Measurements from ENCODE around the gene GMDS.
"Not testable (repeated sequence)": the region's sequence is repeated elsewhere in the genome, so short reads cannot be mapped to it uniquely, and the experiment has no call there.

GMDS gene

DNA sequence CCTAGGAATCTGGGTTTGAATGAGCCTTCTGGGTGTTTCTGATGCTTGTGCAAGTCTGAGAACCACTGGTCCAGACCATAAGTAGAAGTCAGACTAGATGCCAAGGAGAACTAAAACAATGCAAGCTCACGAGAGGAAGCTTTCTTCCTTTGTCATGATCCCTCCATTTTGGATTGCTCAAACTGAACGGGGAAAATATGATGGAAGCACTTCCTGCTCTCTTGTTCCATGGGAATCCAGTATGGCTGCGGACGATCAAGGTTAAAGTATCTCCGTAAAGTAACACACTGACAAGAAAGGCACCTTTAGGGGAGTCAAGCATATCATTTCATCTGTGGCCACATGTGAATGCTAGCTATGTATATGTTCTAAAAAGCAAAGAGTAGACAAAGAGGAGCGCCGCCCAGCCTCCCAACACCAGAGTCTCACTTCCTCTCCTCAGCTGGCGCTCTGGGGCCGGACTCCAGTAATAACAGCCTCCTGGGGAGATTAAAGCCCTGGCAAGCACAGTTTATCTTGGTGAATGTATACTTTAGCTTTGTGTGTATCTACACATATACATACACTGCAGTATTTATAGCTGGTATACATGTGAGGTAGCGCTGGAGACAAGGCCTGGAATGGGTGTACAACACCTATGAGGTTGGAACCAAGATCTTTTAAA lies 547.6 kb downstream of the GMDS start:
- TF ChIP-seq, protein P1, sequence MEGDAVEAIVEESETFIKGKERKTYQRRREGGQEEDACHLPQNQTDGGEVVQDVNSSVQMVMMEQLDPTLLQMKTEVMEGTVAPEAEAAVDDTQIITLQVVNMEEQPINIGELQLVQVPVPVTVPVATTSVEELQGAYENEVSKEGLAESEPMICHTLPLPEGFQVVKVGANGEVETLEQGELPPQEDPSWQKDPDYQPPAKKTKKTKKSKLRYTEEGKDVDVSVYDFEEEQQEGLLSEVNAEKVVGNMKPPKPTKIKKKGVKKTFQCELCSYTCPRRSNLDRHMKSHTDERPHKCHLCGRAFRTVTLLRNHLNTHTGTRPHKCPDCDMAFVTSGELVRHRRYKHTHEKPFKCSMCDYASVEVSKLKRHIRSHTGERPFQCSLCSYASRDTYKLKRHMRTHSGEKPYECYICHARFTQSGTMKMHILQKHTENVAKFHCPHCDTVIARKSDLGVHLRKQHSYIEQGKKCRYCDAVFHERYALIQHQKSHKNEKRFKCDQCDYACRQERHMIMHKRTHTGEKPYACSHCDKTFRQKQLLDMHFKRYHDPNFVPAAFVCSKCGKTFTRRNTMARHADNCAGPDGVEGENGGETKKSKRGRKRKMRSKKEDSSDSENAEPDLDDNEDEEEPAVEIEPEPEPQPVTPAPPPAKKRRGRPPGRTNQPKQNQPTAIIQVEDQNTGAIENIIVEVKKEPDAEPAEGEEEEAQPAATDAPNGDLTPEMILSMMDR (conservative IDR thresholded peaks at IDR 0.05; ENCODE audit: low read length): no peak
- TF ChIP-seq EZH2phosphoT487 (IDR thresholded peaks at IDR 0.05; ENCODE audit: borderline replicate concordance): no peak
- no peak overlapping the region for H3K4me3 ChIP-seq (ENCODE audit: low read length, poor library complexity, severe bottlenecking)
- no peaks in the 10 kb centered on the region for H3K4me1 ChIP-seq (ENCODE audit: insufficient read depth, low read length, poor library complexity, severe bottlenecking)
- no peaks in the 10 kb centered on the region for H4K20me1 ChIP-seq (ENCODE audit: insufficient read depth, low read length, poor library complexity, severe bottlenecking)
- H3K4me2 ChIP-seq (ENCODE audit: low read depth, low read length, poor library complexity, severe bottlenecking): no peak overlapping the region
- no peaks in the 10 kb centered on the region for H3K79me2 ChIP-seq (ENCODE audit: insufficient read depth, low read length)
- H3K27me3 ChIP-seq (ENCODE audit: insufficient read depth, low read length, poor library complexity, severe bottlenecking): no peaks in the 10 kb centered on the region
- H2AFZ ChIP-seq (ENCODE audit: low read length): no peak overlapping the region
- no peaks in the 10 kb centered on the region for H3F3A ChIP-seq (ENCODE audit: low read depth)
- H3K9me3 ChIP-seq (ENCODE audit: insufficient read depth, low read depth, low read length): no peaks in the 10 kb centered on the region
- no peak overlapping the region for H3K9ac ChIP-seq (ENCODE audit: low read depth, low read length, poor library complexity, severe bottlenecking)
- no peaks in the 10 kb centered on the region for H3K36me3 ChIP-seq (ENCODE audit: insufficient read depth, low read length)
- H3K9me2 ChIP-seq (replicated peaks; ENCODE audit: low read depth, low read length): no peaks in the 10 kb centered on the region

DNA sequence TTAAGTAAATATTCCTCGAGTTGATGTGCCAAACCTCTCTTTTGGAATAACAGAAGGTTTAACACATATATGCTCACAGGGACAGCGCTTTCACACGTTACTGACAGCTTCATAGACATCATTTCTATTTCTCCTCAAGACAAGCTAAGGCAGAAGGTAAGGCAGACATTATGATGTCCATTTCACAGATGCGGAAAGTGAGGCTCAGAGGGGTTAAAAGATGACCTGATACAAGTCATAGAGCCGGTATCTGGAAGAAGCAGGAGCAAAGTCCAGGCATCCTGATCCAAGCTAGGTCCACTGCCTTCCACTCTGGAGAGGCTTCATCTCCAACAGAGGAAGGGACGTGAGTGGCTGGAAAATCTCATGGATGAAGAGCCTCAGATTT lies 548.9 kb downstream of the GMDS start:
- H2AFZ ChIP-seq (ENCODE audit: low read length): no peak overlapping the region
- no peak overlapping the region for H3K4me3 ChIP-seq (ENCODE audit: low read length, poor library complexity, severe bottlenecking)
- no peaks in the 10 kb centered on the region for H3K4me1 ChIP-seq (ENCODE audit: insufficient read depth, low read length, poor library complexity, severe bottlenecking)
- H3K9me2 ChIP-seq (replicated peaks; ENCODE audit: low read depth, low read length): no peaks in the 10 kb centered on the region
- H3K79me2 ChIP-seq (ENCODE audit: insufficient read depth, low read length): no peaks in the 10 kb centered on the region
- H3K27me3 ChIP-seq (ENCODE audit: insufficient read depth, low read length, poor library complexity, severe bottlenecking): no peaks in the 10 kb centered on the region
- H3F3A ChIP-seq (ENCODE audit: low read depth): no peaks in the 10 kb centered on the region
- TF ChIP-seq, protein P1 (conservative IDR thresholded peaks at IDR 0.05; ENCODE audit: low read length): no peak
- H3K36me3 ChIP-seq (ENCODE audit: insufficient read depth, low read length): no peaks in the 10 kb centered on the region
- no peak overlapping the region for H3K9ac ChIP-seq (ENCODE audit: low read depth, low read length, poor library complexity, severe bottlenecking)
- H3K9me3 ChIP-seq (ENCODE audit: insufficient read depth, low read depth, low read length): no peaks in the 10 kb centered on the region
- H4K20me1 ChIP-seq (ENCODE audit: insufficient read depth, low read length, poor library complexity, severe bottlenecking): no peaks in the 10 kb centered on the region
- no peak overlapping the region for H3K4me2 ChIP-seq (ENCODE audit: low read depth, low read length, poor library complexity, severe bottlenecking)

- Histone ChIP-seq H3K4me3 (ENCODE audit: low read length, poor library complexity, severe bottlenecking) (no peak overlapping the region), H2AFZ (ENCODE audit: low read length) (no peak overlapping the region), H4K20me1 (ENCODE audit: insufficient read depth, low read length, poor library complexity, severe bottlenecking) (no peaks in the 10 kb centered on the region), H3K9me3 (ENCODE audit: insufficient read depth, low read depth, low read length) (no peaks in the 10 kb centered on the region), H3F3A (ENCODE audit: low read depth) (no peaks in the 10 kb centered on the region), H3K36me3 (ENCODE audit: insufficient read depth, low read length) (no peaks in the 10 kb centered on the region), H3K79me2 (ENCODE audit: insufficient read depth, low read length) (no peaks in the 10 kb centered on the region), H3K9ac (ENCODE audit: low read depth, low read length, poor library complexity, severe bottlenecking) (no peak overlapping the region), H3K4me2 (ENCODE audit: low read depth, low read length, poor library complexity, severe bottlenecking) (no peak overlapping the region), H3K9me2 (replicated peaks; ENCODE audit: low read depth, low read length) (no peaks in the 10 kb centered on the region), H3K27me3 (ENCODE audit: insufficient read depth, low read length, poor library complexity, severe bottlenecking) (no peaks in the 10 kb centered on the region), H3K4me1 (ENCODE audit: insufficient read depth, low read length, poor library complexity, severe bottlenecking) (no peaks in the 10 kb centered on the region)
- TF ChIP-seq, protein P1 (conservative IDR thresholded peaks at IDR 0.05; ENCODE audit: low read length): no peak
- TF ChIP-seq EZH2phosphoT487 (IDR thresholded peaks at IDR 0.05; ENCODE audit: borderline replicate concordance): no peak
These were observed 549.6 kb downstream of the GMDS start for GRCh38 chr6:1695546-1696462.

DNA sequence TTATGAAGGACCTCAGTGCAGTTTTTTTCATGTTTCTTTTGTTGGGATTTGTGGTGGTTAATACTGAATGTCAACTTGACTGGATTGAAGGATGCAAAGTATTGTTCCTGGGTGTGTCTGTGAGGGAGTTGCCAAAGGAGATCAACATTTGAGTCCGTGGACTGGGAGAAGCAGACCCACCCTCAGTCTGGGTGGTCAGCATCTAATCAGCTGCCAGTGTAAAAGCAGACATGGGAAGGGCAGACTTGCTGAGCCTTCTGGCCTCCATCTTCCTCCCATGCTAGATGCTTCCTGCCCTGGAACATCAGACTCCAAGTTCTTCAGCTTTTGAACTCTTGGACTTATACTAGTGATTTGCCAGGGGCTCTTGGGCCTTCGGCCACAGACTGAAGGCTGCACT lies 553.6 kb downstream of the GMDS start:
- not testable (repeated sequence) for H4K20me1 ChIP-seq (ENCODE audit: insufficient read depth, low read length, poor library complexity, severe bottlenecking); H3K4me1 ChIP-seq (ENCODE audit: insufficient read depth, low read length, poor library complexity, severe bottlenecking); H3K9ac ChIP-seq (ENCODE audit: low read depth, low read length, poor library complexity, severe bottlenecking); H3F3A ChIP-seq (ENCODE audit: low read depth); H3K4me2 ChIP-seq (ENCODE audit: low read depth, low read length, poor library complexity, severe bottlenecking); H2AFZ ChIP-seq (ENCODE audit: low read length); H3K9me3 ChIP-seq (ENCODE audit: insufficient read depth, low read depth, low read length); H3K79me2 ChIP-seq (ENCODE audit: insufficient read depth, low read length); H3K27me3 ChIP-seq (ENCODE audit: insufficient read depth, low read length, poor library complexity, severe bottlenecking); H3K4me3 ChIP-seq (ENCODE audit: low read length, poor library complexity, severe bottlenecking); H3K9me2 ChIP-seq (replicated peaks; ENCODE audit: low read depth, low read length); H3K36me3 ChIP-seq (ENCODE audit: insufficient read depth, low read length)

DNA sequence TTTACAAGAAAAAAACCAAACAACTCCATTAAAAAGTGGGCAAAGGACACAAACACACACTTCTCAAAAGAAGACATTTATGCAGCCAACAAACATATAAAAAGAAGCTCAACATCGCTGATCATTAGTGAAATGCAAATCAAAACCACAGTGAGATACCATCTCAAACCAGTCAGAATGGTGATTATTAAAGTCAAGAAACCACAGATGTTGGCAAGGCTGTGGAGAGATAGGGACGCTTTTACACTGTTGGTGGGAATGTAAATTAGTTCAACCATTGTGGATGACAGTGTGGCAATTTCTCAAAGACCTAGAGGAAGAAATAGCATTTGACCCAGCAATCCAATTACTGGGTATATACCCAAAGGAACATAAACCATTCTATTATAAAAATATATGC lies 554.7 kb downstream of the GMDS start:
- H3K9ac ChIP-seq (ENCODE audit: low read depth, low read length, poor library complexity, severe bottlenecking); H3F3A ChIP-seq (ENCODE audit: low read depth); H3K27me3 ChIP-seq (ENCODE audit: insufficient read depth, low read length, poor library complexity, severe bottlenecking); H3K9me3 ChIP-seq (ENCODE audit: insufficient read depth, low read depth, low read length); H3K4me3 ChIP-seq (ENCODE audit: low read length, poor library complexity, severe bottlenecking); H4K20me1 ChIP-seq (ENCODE audit: insufficient read depth, low read length, poor library complexity, severe bottlenecking); H3K9me2 ChIP-seq (replicated peaks; ENCODE audit: low read depth, low read length); H2AFZ ChIP-seq (ENCODE audit: low read length); H3K79me2 ChIP-seq (ENCODE audit: insufficient read depth, low read length); H3K4me2 ChIP-seq (ENCODE audit: low read depth, low read length, poor library complexity, severe bottlenecking); H3K4me1 ChIP-seq (ENCODE audit: insufficient read depth, low read length, poor library complexity, severe bottlenecking); H3K36me3 ChIP-seq (ENCODE audit: insufficient read depth, low read length): not testable (repeated sequence)

Measured in Loucy (cell line).